Left lung (tissue), 10 donors: ENCODE results near the gene CDK14. TPM values are rescaled to one million over a fixed set of nuclear protein-coding genes. Genes with fewer than 3 reads are reported as not detected.
"Not testable (repeated sequence)": the region's sequence is repeated elsewhere in the genome, so short reads cannot be mapped to it uniquely, and the experiment has no call there.

Experiments used
- ATAC-seq: fragments of 200-7000 bp; cut with Tn5 transposase; one replicate; pipeline ENCODE4 v1.9.1; 2020; ENCODE audit warnings: moderate library complexity
- DNase-seq, 4 donors: peaks; one replicate each; pipeline ENCODE4 v3.0.0-alpha.2; 2013 to 2020
- H3K27ac ChIP-seq, 2 donors: fragments of 200-600 bp; sonication (generic) in 1 of 2; one replicate each; pipeline versions ENCODE4 v1.5.0 to v1.8.0; 2020 to 2021
- H3K27me3 ChIP-seq, 2 donors: fragments of 200-600 bp; sonication (generic) in 1 of 2; one replicate each; pipeline versions ENCODE4 v1.5.0 to v1.8.0; 2020 to 2021
- H3K36me3 ChIP-seq, 2 donors: fragments of 200-600 bp; sonication (generic) in 1 of 2; one replicate each; pipeline versions ENCODE4 v1.5.0 to v1.8.0; 2020 to 2021
- H3K4me1 ChIP-seq, 2 donors: fragments of 200-600 bp; one replicate each; pipeline ENCODE4 v1.8.0; 2021
- H3K4me3 ChIP-seq, 2 donors: fragments of 200-600 bp; sonication (generic) in 1 of 2; one replicate each; pipeline versions ENCODE4 v1.5.0 to v1.8.0; 2020 to 2021; ENCODE audit warnings: mild to moderate bottlenecking in 1 of 2
- H3K9me3 ChIP-seq, 2 donors: fragments of 200-600 bp; sonication (generic) in 1 of 2; one replicate each; pipeline versions ENCODE4 v1.5.0 to v1.8.0; 2020 to 2021
- intact Hi-C, 2 donors: fragments of 100-400 bp; cut with DNase I; formaldehyde crosslinking; loops; one replicate each; pipeline versions ENCODE4 v1.11.2 to v1.14.2; 2022
- polyA plus RNA-seq, 6 donors: library from polyadenylated mRNA; unstranded; fragments of 120-200 nt; gene quantifications; one replicate each; pipeline ENCODE4 v1.2.1, GENCODE V29; 2013; ENCODE audit not compliant: insufficient read length in 6 of 6
- total RNA-seq, 2 donors: library from RNA; stranded (reverse); fragmentation: NEBNext Ultra II Directional; extraction: Animal tissue kit (Norgen Biotek cat#: 25700); gene quantifications; one replicate each; pipeline ENCODE4 v1.2.1, GENCODE V29; 2021
- TF ChIP-seq, protein P1 (sequence below), 2 donors: fragments of 200-600 bp; sonication (generic) in 1 of 2; IDR thresholded peaks; one replicate each; pipeline versions ENCODE4 v1.5.0 to v1.8.0; 2021; ENCODE audit warnings: antibody characterized with exemption in 2 of 2
- donor health status: DM: no; HTN: yes; CAD: no.
- donor health status: DM: no; HTN: no; CAD: no.

Gene CDK14
- total and polyA plus RNA-seq, 8 donors, result 24.1 to 45.1 (median 30.0) TPM

- no peaks in the 10 kb centered on the region for H3K27me3 ChIP-seq
- peaks cover 0 to 10% of the 10 kb centered on the region in 2 donors for H3K9me3 ChIP-seq
- no peak overlapping the region for H3K4me3 ChIP-seq
- intact Hi-C loops, result no loop called here
- TF ChIP-seq, protein P1, sequence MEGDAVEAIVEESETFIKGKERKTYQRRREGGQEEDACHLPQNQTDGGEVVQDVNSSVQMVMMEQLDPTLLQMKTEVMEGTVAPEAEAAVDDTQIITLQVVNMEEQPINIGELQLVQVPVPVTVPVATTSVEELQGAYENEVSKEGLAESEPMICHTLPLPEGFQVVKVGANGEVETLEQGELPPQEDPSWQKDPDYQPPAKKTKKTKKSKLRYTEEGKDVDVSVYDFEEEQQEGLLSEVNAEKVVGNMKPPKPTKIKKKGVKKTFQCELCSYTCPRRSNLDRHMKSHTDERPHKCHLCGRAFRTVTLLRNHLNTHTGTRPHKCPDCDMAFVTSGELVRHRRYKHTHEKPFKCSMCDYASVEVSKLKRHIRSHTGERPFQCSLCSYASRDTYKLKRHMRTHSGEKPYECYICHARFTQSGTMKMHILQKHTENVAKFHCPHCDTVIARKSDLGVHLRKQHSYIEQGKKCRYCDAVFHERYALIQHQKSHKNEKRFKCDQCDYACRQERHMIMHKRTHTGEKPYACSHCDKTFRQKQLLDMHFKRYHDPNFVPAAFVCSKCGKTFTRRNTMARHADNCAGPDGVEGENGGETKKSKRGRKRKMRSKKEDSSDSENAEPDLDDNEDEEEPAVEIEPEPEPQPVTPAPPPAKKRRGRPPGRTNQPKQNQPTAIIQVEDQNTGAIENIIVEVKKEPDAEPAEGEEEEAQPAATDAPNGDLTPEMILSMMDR (IDR thresholded peaks at IDR 0.05), result no peak
- no peak for DNase-seq
- H3K4me1 ChIP-seq, result peaks cover 11 to 21% of the 10 kb centered on the region in 2 donors
- H3K36me3 ChIP-seq, result no peaks in the 10 kb centered on the region
- no peak for ATAC-seq
- H3K27ac ChIP-seq, result no peak overlapping the region
These were observed 132.4 kb downstream of the CDK14 start for GRCh38 chr7:90728568-90728967.

DNA sequence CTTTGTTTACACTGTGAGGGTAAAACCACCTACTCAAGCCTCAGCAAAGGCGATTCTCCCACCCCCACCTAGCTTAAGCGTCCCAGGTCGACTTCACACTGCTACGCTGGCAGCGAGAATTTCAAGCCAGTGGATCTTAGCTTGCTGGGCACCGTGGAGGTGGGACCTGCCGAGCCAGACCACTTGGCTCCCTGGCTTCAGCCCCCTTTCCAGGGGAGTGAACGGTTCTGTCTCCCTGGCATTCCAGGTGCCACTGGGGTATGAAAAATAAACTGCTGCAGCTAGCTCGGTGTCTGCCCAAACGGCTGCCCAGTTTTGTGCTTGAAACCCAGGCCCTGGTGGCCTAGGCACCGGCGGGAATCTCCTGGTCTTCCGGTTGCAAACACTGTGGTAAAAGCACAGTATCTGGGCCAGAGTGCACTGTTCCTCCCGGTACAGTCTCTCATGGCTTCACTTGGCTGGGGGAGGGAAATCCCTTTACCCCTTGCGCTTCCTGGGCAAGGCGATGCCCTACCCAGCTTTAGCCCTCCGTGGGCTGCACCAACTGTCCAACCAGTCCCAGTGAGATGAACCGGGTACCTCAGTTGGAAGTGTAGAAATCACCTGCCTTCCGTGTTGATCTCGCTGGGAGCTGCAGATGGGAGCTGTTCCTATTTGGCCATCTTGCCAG, 139.6 kb downstream of the CDK14 start:
- H3K27me3 ChIP-seq, ATAC-seq, intact Hi-C loops, H3K27ac ChIP-seq, H3K4me3 ChIP-seq, DNase-seq: not testable (repeated sequence)
- Histone ChIP-seq H3K4me1 (peaks cover 0 to 12% of the 10 kb centered on the region in 2 donors), H3K9me3 (peaks cover 0 to 15% of the 10 kb centered on the region in 2 donors), H3K36me3 (peaks cover 0 to 13% of the 10 kb centered on the region in 2 donors)

GRCh38 chr7:90736316-90736715, 140.2 kb downstream of the CDK14 start:
- Histone ChIP-seq H3K9me3 (peaks cover 0 to 15% of the 10 kb centered on the region in 2 donors), H3K36me3 (peaks cover 0 to 13% of the 10 kb centered on the region in 2 donors), H3K27ac (no peak overlapping the region), H3K4me1 (peaks cover 0 to 12% of the 10 kb centered on the region in 2 donors), H3K27me3 (no peaks in the 10 kb centered on the region), H3K4me3 (no peak overlapping the region)
- ATAC-seq (no peak), DNase-seq (no peak)
- intact Hi-C loops, result no loop called here
- TF ChIP-seq, protein P1 (IDR thresholded peaks at IDR 0.05), result no peak

DNA sequence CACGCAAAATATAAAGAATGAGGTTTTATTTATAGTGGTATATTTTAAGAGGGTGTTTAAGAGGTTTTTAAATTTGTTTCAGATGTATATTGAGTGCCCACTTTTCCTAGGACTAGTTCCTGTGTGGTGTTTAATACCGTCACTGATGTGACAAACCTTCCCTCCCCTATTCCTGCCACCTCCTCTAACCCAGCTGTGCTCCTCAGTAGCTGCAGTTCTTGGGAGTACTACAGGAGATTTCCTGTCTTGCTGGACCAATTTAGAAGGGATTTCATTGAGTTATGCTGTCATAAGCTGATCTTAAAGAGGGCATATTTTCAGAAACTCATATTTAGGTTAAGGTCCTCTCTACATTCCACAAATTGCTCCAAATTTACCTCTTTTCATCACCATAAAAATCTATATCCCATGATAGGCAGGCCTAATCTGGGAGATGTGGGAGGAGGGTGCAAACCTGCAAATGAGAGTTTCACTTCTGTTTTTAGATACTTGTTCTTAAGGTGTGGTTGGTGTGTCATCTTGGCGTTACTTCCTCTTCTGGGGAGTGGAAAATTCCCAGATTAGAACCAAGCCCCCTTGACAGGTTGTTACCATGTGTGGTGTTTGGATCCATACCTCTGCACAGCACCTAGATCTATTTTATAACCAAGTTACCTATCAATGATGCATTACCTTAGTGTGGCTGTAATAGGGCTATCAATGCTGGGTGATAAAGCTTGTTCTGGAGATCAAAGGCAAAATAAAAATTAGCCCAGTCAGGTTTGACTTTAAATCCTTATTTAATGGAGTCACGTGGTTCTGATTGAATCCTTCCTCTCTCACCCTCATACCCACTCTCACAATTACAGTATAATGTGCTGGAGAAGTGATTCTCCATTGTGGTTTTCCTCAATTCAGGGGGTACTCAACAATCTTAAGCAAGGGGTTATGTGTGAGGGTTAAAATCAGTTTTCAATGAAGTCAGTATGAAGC, 141.1 kb downstream of the CDK14 start:
- Histone ChIP-seq H3K27me3 (no peaks in the 10 kb centered on the region), H3K27ac (no peak overlapping the region), H3K9me3 (peaks cover 0 to 8% of the 10 kb centered on the region in 2 donors), H3K4me1 (peaks cover 0 to 12% of the 10 kb centered on the region in 2 donors), H3K4me3 (no peak overlapping the region), H3K36me3 (peaks cover 0 to 13% of the 10 kb centered on the region in 2 donors)
- DNase-seq (no peak), ATAC-seq (no peak)
- intact Hi-C loops, result no loop called here
- TF ChIP-seq, protein P1 (IDR thresholded peaks at IDR 0.05), result no peak

- H3K27me3 ChIP-seq, result no peaks in the 10 kb centered on the region
- intact Hi-C loops, result no loop called here
- H3K27ac ChIP-seq, result no peak overlapping the region
- H3K9me3 ChIP-seq, result peaks cover 0 to 5% of the 10 kb centered on the region in 2 donors
- peaks cover 0 to 12% of the 10 kb centered on the region in 2 donors for H3K4me1 ChIP-seq
- peaks cover 0 to 13% of the 10 kb centered on the region in 2 donors for H3K36me3 ChIP-seq
- H3K4me3 ChIP-seq, result no peak overlapping the region
- DNase-seq (no peak), ATAC-seq (no peak)
- TF ChIP-seq, protein P1 (IDR thresholded peaks at IDR 0.05), result no peak
These were observed 142.1 kb downstream of the CDK14 start for GRCh38 chr7:90738249-90738648.
